Pancreas (tissue), 10 donors: ENCODE data around the gene RHAG. TPM values are rescaled to one million over a fixed set of nuclear protein-coding genes. Genes with fewer than 3 reads are reported as not detected.

Source experiments
- ATAC-seq, 4 donors: fragments of 200-7000 bp; cut with Tn5 transposase; one replicate each; pipeline versions ENCODE4 v1.8.0 to v1.9.1; 2020; ENCODE audit warnings: mild to moderate bottlenecking in 4 of 4, moderate library complexity in 4 of 4
- DNase-seq, 6 donors: peaks; one replicate each; pipeline ENCODE4 v3.0.0-alpha.2; 2020
- FAIRE-seq: peaks from 2 replicates; lab custom pipeline; 2012; peaks lifted over from hg19 to GRCh38; lab: Jason Lieb, UNC
- H3K27ac ChIP-seq, 4 donors: fragments of 200-600 bp; sonication (generic); 1 replicate in 3 of 4; 2 replicates in 1 of 4; pipeline versions ENCODE4 v1.5.0 to v1.8.0; 2020
- H3K27me3 ChIP-seq, 4 donors: fragments of 200-600 bp; one replicate each; pipeline ENCODE4 v1.8.0; 2021
- H3K36me3 ChIP-seq, 3 donors: fragments of 200-600 bp; sonication (generic) in 1 of 3; one replicate each; pipeline versions ENCODE4 v1.5.0 to v1.8.0; 2020 to 2021
- H3K4me1 ChIP-seq, 3 donors: fragments of 200-600 bp; one replicate each; pipeline ENCODE4 v1.8.0; 2021
- H3K4me3 ChIP-seq, 4 donors: fragments of 200-600 bp; sonication (generic) in 2 of 4; one replicate each; pipeline versions ENCODE4 v1.5.0 to v1.8.0; 2020 to 2021
- H3K9me3 ChIP-seq, 4 donors: fragments of 200-600 bp; one replicate each; pipeline ENCODE4 v1.8.0; 2021
- WGBS, 2 donors: extraction: QIAGEN DNeasy Blood & Tissue Kit; methylation state at CpG; one replicate each; pipeline ENCODE4 v1.1.7; 2013; 5-methylcytosine and 5-hydroxymethylcytosine counted together
- intact Hi-C, 3 donors: fragments of 100-400 bp; cut with DNase I; formaldehyde crosslinking; loops; one replicate each; pipeline versions ENCODE4 v1.11.1 to v1.14.2; 2022
- polyA plus RNA-seq, 2 donors: library from polyadenylated mRNA; stranded (reverse); fragments of 200-250 nt; gene quantifications; one replicate each; pipeline ENCODE4 v1.2.3, GENCODE V29; 2013
- total RNA-seq, 6 donors: library from RNA; stranded (reverse); fragmentation: NEBNext Ultra II Directional in 4 of 6; extraction: Animal tissue kit (Norgen Biotek cat#: 25700) in 4 of 6; gene quantifications; one replicate each; pipeline versions ENCODE4 v1.2.1 to v1.2.4, GENCODE V29; 2021 to 2023
- TF ChIP-seq, protein P1 (sequence below), 4 donors: fragments of 200-600 bp; sonication (generic) in 3 of 4; IDR thresholded peaks; one replicate each; pipeline versions ENCODE4 v1.5.0 to v1.8.0; 2021; ENCODE audit warnings: antibody characterized with exemption in 4 of 4
- donor health status: healthy with polysubstance abuse.
- donor health status: DM: no; HTN: no; CAD: no; lungs with moderate emphysema.
- donor health status: DM: no; HTN: no; CAD: no.
- donor health status: control.
- donor health status: control.
- donor health status: Bipolar disorder and iron deficiency.
- donor health status: DM: yes; HTN: yes; CAD: no.
- donor health status: DM: no; HTN: no; CAD: no.
- donor health status: DM: no; HTN: no; CAD: no.
- donor health status: DM: yes; HTN: yes; CAD: no.

Gene RHAG
- total and polyA plus RNA-seq, 8 donors, result 0.28 TPM; not detected in 7

GRCh38 chr6:49662231-49662891 is 25.7 kb upstream of the RHAG start:
- FAIRE-seq, result no peak
- Histone ChIP-seq H3K9me3 (no peaks in the 10 kb centered on the region), H3K36me3 (no peaks in the 10 kb centered on the region), H3K4me3 (no peak overlapping the region), H3K27me3 (no peaks in the 10 kb centered on the region), H3K4me1 (no peaks in the 10 kb centered on the region), H3K27ac (no peak overlapping the region)
- DNase-seq, result no peak
- 28 to 41% methylated on average over 1 of the region's 1 CpG for WGBS, 2 donors
- TF ChIP-seq, protein P1, sequence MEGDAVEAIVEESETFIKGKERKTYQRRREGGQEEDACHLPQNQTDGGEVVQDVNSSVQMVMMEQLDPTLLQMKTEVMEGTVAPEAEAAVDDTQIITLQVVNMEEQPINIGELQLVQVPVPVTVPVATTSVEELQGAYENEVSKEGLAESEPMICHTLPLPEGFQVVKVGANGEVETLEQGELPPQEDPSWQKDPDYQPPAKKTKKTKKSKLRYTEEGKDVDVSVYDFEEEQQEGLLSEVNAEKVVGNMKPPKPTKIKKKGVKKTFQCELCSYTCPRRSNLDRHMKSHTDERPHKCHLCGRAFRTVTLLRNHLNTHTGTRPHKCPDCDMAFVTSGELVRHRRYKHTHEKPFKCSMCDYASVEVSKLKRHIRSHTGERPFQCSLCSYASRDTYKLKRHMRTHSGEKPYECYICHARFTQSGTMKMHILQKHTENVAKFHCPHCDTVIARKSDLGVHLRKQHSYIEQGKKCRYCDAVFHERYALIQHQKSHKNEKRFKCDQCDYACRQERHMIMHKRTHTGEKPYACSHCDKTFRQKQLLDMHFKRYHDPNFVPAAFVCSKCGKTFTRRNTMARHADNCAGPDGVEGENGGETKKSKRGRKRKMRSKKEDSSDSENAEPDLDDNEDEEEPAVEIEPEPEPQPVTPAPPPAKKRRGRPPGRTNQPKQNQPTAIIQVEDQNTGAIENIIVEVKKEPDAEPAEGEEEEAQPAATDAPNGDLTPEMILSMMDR (IDR thresholded peaks at IDR 0.05), result no peak
- intact Hi-C loops, result no loop called here
- ATAC-seq, result no peak

DNA sequence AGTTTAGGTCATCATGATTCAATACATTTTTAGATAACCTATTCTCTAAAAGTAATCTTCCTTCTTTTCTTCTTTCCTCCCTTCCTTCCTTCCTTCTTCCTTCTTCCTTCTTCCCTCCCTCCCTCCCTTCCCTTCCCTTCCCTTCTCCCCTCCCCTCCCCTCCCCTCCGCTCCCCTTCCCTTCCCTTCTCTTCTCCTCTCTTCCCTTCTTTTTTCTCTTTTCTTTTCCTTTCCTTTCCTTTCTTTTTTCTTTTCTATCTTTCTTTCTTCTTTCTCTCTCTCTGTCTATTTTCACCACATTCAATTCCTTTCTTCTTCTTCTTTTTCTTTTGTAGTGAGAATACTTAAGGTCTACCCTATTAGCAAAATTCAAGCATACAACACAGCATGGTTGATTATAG is 17.3 kb upstream of the RHAG start:
- Histone ChIP-seq H3K27ac (no peak overlapping the region), H3K4me1 (no peaks in the 10 kb centered on the region), H3K27me3 (peaks cover 0 to 5% (median 0%) of the 10 kb centered on the region in 4 donors), H3K4me3 (no peak overlapping the region), H3K36me3 (no peaks in the 10 kb centered on the region), H3K9me3 (no peaks in the 10 kb centered on the region)
- 100% methylated on average over 1 of the region's 1 CpG for WGBS, 2 donors
- no peak for FAIRE-seq
- intact Hi-C loops, result no loop called here
- DNase-seq, result no peak
- TF ChIP-seq, protein P1 (IDR thresholded peaks at IDR 0.05), result no peak
- ATAC-seq, result no peak

DNA sequence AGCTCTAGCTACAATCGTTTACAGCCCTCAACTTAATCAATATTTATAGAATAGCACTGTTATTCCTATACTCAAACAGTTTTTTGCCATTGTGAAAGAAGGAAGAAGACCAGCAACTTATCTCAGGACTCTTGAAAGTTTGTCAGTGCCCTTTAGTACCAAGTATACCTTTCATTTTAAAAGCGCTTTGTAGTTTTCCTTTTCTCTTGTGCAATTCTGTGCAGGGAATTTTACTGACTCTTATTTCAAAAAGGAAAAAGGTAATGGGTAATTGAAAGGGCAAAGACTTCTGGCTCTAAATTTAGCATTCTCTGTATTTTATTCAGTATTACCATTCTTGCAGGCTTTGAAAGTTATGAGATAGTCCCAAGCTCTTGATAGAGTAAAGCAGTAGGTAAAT is 16.8 kb upstream of the RHAG start:
- 59 to 68% methylated on average over 2 of the region's 2 CpGs for WGBS, 2 donors

DNA sequence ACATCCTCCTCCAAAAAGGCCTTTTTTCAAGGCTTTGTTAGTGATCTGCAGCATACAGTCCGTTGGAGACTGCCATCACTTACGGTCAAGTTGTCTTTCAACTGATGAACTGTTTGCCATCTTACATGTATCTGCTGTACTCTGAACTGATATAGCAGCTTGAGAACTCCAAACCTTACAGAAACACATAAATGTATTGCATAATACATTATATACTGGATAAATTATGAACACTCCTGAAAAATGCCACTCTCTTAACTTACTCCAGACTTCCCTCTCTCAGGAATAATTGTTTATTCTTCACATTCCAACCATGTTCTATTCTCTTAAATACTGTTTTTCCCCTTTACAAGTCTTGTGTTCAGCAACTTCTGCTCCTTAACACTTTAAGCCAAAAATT is 14.6 kb upstream of the RHAG start:
- WGBS, 2 donors, result 67 to 79% methylated on average over 2 of the region's 2 CpGs
- FAIRE-seq, result no peak
- intact Hi-C loops, result no loop called here
- no peaks in the 10 kb centered on the region for H3K36me3 ChIP-seq
- peaks cover 0 to 5% (median 0%) of the 10 kb centered on the region in 4 donors for H3K27me3 ChIP-seq
- H3K27ac ChIP-seq, result no peak overlapping the region
- no peak overlapping the region for H3K4me3 ChIP-seq
- no peak for DNase-seq
- H3K4me1 ChIP-seq, result no peaks in the 10 kb centered on the region
- ATAC-seq, result no peak
- no peaks in the 10 kb centered on the region for H3K9me3 ChIP-seq
- TF ChIP-seq, protein P1 (IDR thresholded peaks at IDR 0.05), result no peak

More for the DNA sequence above, 16.8 kb upstream of the RHAG start:
- H3K9me3 ChIP-seq, result no peaks in the 10 kb centered on the region
- intact Hi-C loops, result no loop called here
- H3K4me1 ChIP-seq, result no peaks in the 10 kb centered on the region
- peaks cover 0 to 5% (median 0%) of the 10 kb centered on the region in 4 donors for H3K27me3 ChIP-seq
- no peak overlapping the region for H3K27ac ChIP-seq
- TF ChIP-seq, protein P1 (IDR thresholded peaks at IDR 0.05), result no peak
- FAIRE-seq (no peak), ATAC-seq (no peak), DNase-seq (no peak)
- H3K4me3 ChIP-seq, result no peak overlapping the region
- no peaks in the 10 kb centered on the region for H3K36me3 ChIP-seq

- Histone ChIP-seq H3K4me1 (no peaks in the 10 kb centered on the region), H3K4me3 (no peak overlapping the region), H3K9me3 (no peaks in the 10 kb centered on the region), H3K27ac (no peak overlapping the region), H3K27me3 (no peaks in the 10 kb centered on the region), H3K36me3 (no peaks in the 10 kb centered on the region)
- DNase-seq (no peak), ATAC-seq (no peak), FAIRE-seq (no peak)
- 68 to 81% methylated on average over 1 of the region's 1 CpG for WGBS, 2 donors
- intact Hi-C loops, result no loop called here
- TF ChIP-seq, protein P1 (IDR thresholded peaks at IDR 0.05), result no peak
Measured at GRCh38 chr6:49649988-49650387, 13.3 kb upstream of the RHAG start.
